GM18858 (cell line): ENCODE results near the gene MAD1L1.

Experiments used
- ATAC-seq: cut with Tn5 transposase; IDR thresholded peaks from one replicate; pipeline ENCODE4 v1.9.1; 2021; ENCODE audit not compliant: unreplicated experiment

Gene MAD1L1

DNA sequence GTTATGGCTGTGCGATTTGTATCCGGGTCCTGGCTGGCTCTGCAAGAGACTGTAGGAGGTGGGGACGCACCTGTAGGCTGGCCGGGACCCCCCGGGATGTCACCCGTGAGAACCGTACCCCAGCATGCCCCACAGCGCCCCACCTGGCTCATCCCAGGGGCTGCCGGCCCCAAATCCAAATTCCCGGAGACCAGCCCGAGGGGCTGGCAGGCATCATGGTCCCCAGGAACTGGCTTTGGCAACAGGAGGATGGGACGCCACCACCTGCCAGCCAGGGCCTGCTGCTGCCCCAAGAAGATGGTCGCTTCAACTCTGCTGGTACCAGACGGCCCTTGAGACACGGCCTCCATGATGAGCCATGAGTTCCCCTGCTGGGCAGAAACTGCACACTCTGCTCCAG lies 323.3 kb downstream of the MAD1L1 start:
- no peak for ATAC-seq

DNA sequence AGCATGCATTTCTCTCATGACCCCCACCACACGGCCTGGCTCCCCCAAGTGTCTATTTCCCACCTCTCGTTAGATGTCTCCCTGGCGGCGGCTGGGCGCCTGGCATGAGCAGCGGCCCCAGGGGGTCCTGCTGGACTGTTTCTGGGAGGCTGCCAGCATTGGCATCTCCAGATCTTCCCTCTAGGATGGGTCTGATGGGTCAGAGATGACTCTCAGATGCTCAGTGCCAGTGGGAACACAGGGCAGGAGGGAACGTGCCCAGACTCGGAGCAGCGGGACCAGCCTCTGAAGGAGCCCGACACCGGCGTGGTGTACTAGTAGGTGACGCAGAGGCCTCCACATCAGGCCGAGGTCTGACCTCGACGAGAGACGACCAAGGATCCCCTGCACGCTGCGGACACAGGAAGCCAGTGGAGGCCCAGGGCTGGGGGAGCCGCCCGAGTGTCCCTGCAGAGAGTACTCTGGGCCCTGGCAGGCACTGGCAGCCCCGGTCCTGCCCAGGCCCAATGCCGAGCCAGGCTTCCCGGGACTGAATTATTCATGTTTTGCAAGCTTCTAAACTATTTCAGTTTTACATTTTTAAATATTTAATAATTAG lies 323.8 kb downstream of the MAD1L1 start:
- ATAC-seq: no peak

DNA sequence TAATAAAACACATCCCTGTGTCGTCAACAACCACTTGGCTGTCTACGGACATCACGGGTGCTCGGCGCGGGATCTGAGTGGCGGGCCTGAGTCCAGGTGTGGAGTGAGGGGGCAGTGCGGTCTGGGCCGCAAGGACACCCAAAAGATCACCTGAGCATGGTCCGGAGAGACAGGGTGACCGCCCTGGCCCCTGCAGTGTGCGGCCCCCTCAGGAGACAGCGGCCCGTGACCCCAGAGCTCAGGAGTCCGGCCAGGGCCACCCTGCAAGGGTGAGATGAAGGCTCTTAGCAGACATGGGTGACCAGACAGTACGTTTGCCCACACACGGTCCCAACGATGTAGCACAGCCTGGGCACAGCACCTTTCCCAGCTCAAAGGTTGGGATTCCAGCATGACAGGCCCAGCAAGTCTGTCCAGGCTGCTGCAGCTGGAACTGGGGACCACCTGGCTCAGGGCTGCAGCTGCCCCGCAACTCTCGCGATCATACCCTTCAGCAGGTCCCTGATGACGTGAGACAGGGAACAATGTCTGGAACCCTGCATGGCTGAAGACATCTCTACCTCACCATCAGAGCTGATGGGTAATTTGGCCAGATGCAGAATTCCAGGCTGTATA lies 324.9 kb downstream of the MAD1L1 start:
- no peak for ATAC-seq

DNA sequence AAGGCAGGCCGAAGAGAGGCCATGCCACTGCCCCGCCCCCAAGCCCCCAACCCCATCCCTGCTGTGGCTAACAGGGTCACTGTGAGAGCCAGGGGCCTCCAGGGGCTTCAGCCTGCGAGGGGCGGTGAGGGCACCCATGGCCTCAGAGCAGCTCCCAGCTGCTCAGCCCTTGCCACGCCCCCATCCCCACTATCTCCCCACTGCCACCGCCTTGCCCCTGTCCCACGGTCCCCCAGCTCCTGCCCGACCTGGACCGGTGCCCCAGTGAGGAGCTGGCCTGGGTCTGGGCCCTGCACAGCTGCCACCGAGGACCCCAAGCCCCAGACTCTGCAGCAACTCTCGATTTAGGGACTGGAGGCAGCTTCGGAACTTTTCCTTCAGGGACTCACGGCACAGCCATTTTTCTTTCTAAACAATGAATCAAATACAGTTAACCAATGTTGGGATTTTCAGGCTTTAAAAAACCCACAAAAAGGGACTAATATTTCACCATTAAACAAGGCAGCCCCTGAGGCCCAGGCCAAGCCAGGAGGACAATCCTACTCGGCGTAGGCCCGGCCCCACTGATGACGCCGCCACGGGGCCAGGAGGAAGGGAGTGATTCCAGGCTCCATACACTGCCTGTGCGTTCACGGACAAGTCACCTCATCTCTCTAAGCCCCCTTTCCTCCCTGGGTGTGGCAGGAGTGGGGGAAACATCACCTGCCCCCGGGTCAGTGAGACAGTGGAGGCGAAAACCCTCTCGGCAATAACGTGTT lies 325.6 kb downstream of the MAD1L1 start:
- ATAC-seq: no peak

DNA sequence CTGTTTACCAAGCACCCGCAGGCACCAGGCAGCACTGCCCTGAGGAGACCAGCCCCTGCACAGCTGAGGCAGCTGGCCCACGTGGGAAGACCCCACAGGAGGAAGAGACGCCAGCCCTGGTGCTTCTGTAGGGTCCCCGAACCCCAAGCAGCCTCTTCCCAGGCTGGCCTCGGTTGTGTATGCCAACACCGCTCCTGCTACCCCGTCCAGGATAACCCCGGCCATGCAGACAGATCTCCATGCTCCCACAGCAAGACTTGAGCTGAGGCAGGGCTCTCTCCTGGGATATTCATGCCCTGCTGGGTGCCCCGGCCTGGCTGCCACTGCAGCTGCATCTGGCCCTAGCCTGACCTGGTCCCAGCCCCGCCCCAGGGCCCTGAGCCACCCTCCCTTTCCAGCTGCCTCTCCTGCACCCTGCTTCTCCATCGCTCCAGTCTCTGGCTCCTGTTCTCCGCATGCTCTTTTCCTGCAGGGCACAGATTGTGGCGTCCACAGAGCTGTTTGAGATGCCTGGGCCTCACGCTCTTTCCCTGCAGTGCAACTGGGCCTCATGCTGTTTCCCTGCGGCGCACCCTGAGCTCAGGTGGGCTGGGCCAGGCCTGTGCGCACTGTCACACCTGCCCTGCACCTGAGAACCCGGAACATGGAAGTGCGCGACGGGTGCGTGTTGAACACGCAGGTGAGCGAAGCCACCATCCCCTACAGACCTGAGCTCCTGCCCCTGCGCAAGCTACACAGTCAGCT lies 326.5 kb downstream of the MAD1L1 start:
- ATAC-seq: no peak

DNA sequence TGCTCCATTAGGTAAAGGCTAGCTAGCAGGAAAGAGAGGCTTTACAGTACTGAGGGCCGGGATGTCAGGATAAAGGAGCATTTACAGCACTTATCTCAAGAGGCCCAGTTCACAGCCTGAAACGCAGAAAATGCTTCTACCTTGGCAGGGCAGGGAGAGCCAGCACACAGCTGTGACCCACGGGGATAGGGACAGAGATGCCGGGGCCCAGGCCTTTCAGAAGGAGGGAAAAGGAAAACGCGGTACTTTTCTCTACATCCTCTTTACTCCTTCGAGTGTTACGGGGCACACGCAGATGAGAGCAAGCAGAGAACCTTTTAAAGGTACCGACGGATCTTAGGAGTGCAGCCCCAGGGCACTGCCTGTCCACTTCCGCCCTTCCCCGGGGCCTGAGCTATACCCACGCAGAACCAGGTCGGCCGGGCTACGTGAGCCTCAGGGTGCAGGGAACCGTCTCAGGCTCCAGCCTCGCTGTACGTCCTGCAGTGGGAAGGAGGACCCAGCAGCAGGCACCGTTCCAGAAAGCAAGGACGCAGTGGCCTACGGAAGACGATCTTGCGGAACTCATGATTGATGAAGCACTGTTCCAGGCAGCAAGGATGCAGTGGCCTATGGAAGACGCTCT lies 330.4 kb downstream of the MAD1L1 start:
- ATAC-seq: no peak

DNA sequence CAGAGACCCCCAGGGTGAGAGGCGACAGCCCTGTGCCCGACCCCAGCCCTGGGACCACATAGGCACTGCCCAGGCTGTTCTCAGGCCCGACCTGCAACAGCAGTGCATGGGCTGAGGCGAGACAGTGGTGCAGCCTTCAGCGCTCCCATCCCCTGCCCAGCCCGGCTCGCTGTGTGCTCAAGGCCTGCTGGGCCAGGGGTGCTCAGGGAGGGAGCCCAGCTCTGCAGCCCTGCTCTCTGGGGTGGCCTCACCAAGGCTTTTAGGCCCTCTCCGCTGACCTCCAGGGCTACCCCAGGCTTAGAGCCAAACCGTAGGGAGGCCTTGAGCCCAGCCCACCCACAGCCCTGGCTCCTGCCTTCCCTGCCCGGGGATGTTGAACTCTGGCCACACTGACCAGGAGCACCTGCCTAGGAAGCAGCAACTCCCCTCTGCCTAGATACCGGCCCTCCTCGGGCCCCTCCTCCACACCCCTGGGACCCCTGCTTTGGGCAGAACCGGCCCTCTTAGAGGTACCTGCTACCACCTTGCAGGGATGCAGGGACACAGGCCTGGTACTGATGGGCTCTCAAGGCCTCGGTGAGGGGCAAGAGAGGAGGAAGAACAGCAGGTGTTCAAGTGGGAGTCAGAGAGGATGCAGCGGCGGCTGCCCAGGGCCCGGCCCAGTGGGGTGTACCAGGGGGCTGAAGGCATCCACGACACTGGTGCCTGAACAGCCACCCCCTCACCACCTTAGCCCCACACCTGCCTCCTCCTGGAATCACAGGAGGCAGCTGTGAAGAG lies 331.1 kb downstream of the MAD1L1 start:
- no peak for ATAC-seq

DNA sequence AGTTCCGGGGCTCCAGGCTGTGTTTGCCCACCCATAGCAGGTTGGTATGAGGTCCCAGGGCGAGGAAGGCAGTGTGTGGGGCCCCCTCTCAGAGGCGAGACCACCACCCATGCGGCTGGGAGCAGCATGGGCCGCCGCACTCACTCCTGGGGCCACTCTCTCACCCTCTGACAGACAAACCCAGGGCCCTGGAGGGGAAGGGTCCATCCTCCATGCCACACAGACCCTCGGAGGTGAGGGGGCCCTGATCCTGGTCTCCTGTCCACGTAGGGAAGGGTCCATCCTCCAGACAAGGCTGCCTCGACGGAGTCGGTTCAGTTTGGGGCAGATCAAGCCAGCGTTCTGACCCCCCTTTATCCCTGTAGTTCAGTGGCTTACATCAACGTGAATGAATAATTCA lies 331.9 kb downstream of the MAD1L1 start:
- no peak for ATAC-seq

DNA sequence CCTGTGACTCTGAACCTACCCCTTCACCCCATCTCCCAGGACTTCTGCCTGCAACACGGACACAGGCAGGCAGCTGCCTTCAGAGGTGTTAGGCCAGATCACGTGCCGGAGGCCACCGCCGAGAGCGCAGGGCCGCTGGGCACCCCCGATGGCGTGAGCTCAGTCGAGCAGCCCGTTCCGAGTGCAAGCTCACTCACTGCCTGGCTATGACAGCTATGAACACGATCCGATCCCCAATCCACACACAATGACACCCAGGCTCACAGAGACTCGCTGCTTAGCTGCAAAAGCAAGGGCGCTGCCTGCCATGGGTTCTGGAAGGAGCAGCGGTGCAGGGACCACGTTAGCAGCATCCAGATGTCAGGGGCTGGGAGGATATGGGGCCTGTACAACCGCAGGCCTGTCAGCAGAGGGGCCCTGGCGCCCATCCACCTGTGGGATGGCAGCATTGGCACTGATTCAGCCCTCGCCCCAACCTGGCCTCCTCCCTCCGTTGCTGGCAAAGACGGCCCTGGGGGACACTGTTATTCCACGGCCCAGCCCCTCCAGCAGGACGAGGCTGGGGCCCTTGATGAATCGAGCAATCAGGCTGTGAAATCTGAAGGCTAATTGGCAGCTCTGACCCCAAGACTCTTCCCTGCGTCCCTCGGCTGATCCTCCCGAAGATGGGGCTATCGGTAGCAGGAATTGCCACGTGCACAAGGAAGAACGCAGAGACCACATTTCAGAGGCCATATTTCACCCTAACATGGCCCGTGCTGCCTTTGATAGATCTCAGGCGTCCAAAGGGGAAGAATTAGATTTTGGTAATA lies 332.6 kb downstream of the MAD1L1 start:
- ATAC-seq: no peak

DNA sequence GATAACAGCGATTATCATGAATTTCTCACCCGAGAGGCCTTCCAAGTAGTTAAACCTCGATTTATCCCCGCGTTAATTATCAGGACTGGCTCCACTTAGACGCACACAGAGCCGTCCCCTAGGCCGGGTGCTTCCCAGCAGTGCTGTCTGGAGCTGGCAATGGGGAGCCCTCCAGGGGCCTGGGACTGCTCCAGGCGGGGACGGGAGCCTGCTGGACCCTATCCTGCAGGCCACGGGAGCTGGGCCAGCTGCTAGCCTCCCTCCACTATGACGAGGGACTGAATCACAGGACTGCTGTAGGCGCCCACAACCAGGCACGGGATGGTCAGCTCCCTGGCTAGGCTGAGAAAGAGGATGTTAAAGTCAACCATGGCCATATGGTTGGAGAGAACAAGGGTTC lies 333.5 kb downstream of the MAD1L1 start:
- ATAC-seq: no peak

DNA sequence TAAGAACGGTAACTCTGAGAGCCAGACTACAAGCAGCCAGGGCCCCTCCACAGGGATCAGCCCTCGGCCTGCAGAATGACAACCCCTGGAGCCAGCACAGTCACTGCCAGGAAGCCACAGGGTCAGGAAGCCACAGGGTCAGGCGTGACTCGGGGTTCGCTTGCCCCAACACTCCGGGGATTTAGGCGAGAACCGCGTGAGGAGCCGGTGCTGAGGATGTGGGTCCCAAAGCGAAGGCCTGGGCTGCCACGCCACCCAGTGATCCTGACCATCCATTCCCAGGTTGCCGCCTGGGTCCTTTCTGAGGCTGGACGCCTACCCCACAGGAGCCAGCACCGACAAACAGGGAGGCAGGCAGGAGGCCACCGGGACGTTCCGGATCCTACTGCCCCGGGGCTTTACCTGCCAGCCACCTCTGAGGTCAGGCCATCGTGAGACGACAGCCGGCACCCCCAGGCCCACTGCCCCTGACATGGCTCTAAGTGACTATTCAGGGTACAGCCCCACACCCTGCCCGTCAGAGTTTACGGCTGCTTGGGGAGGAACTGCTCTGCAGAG lies 334.0 kb downstream of the MAD1L1 start:
- no peak for ATAC-seq

DNA sequence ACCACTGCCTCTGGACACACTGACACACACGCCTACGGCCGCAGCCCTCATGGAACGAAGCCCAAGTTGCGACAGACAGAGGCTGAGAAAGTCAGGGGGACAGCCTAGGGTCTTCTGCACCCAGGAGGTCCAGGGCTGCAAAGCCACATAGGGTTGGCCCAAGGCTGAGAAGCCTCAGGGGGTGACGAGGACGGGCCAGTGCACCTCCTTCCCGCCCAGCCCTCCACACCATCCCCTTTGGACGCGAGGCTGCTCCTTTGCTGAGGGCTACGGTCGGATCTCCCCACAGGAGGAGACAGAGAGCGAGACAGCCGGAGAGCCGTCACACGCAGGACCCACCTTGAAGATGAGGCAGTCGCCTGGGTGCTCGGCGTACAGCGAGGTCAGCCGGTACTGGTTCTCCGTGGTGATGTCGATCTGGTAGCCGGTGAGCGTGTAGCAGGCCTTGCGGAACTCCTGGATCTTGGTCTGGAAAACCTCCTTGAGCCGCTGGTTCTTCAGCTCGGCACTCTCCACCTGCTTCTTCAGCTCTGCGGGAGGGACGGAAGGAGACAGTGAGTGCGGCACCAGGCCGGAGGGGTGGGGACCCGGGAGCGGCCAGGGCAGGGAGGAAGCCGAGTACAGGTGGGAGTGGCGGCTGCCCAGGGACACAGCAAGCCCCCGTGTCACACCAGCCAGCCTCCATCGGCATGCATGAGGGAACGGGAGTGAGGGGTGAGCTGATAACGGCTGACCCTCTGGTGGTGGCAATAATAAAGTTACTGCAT lies 334.7 kb downstream of the MAD1L1 start:
- no peak for ATAC-seq

DNA sequence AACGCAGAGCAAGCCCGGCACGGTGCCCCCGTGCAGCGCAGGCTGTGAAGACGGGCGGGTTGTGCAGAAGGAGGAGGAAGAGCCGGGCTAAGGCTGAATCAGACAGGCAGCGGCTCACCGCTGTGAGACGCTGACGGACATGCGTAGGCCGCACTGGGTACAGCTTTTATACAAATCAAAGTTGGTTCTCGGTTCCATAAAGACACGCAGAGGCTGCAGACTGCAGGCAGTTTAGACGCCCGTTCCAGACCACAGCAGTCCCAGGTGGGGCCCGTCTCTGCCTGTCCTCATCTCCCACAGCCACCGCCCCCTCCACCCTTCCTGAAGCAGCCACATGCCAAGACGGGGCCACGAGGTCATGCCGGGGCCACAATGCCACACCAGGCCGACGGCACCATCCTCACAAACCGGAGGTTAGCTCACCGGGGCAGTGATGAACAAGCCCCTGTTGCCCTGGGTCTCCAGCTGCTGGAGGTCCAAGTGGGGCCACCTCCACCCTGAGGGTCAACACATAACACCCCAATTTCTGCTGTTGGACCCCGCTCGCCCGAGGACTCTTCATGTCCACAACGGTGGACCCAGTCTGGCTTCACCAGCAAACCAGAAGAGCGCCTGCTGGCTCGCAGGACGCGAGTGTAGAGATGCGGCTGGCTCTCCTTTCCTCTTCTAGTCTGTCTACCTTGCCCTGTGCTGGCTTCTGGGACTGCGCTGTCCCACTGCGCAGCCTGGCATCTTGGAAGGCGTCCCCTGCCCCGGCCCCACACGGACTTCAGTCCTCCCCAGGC lies 335.5 kb downstream of the MAD1L1 start:
- ATAC-seq: no peak

DNA sequence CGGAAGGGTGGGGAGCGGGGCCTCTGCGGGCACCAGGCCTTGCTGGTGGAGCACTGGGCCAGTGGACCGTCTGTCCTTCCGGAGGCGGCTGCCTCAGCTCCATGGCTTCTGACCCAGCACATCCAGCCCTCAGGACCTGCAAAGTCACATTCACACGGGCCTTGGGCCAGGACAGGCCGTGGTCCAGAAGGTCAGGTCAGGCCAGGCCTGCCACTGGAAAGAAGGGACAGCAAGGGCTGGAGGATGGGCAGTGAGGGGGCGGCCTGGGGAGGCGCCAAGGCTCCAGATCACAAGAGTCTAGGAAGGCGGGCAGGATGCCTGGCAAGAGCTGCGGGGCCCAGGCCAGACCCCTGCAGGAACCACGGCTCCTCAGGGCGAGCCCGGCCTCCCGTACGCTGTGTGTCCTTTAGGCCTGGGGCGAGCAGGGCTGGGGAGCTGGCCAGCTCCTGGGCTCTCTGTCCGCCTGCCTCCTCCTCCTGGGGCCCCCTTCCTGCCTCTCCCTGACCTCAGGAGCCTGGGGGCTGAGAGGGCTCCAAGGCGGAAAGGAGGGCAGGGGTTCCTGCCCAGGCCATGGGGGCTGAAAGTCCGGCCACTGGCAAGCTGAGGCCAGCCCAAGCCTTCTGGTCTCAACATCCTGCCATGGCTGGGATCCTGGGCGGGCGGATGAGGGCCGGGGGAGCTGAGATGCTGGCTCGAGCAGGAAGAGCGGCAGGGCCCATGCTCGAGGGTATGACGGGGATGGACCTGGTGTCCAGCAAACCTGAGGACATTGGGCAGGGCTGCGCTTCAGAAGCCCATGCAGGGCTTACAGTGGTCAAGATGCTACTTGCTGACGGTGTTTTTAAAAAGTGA lies 336.9 kb downstream of the MAD1L1 start:
- no peak for ATAC-seq

DNA sequence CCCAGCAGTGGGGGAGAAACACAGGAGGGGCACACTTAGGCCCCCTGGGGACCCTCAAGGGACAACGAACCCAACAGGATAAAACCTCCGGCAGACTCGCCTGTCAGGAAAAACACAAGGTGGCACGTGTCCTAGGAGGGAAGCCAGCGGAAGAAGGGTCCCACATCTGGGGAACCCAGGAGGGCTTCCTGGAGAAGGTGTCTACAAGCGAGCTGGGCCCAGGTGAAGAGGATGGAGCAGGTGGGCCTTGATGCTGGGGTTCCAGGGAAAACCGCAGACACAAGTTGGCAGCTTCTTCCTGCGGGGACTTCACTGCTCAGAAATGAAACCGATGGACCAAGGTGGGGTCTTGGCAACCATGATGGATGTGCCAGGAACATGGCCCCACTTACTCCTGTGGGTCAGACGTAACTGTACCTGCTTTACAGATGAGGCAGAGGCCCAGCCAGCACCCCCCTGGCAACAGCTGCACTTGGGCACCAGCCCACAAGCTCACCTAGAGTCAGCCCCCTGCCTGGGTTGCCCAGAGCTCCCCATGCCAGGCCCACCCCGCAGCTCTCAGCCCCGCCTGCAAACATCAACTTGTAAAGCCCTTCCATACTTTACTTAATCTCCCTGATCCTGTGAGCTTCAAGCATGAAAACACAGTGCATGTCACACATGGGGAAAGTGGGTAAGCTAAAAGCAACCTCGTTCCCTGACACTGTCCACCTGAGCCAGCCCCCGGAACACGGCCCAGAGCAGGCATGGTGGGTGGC lies 337.7 kb downstream of the MAD1L1 start:
- ATAC-seq: no peak

DNA sequence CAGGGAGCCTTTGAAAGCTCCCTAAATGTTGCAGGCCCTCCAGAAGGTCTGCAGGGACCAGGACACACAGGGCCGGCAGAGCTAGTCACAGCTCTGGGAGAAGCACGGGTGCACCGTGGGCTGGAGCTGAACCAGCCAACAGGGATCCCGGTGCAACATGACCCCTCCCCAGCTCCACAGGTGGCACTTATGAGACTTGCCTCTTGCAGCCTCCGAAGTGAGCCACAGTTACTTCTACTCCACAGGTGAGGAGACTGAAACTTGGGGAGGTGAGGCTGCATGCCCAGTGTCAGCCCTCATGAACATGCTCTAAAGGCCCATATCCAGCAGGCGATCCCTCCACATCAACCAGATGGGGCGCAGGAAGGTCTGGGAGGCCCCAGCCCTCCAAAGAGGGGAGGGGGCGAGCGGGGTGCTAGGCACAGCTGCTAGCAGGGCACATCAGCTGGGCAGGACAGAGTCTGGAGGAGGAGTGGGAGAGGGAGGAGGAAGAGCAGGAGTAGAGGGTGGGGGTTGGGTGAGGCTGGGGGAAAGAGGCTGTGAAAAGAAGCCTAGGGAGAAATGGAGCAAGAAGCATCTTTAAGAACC lies 338.3 kb downstream of the MAD1L1 start:
- ATAC-seq: no peak
